ENCODE data around the gene RBCK1. TPM values are rescaled to one million over a fixed set of nuclear protein-coding genes. Genes with fewer than 3 reads are reported as not detected.

The RBCK1 gene
- 91.7 and 117 TPM in 2 replicates for total RNA-seq (2011; cell fraction: chromatin; rRNA removed; ENCODE audit: low replicate concordance)
- total RNA-seq (2011; cell fraction: nucleolus; rRNA removed): 53.4 and 61.7 TPM in 2 replicates
- total RNA-seq (2011; cell fraction: nucleoplasm; rRNA removed): 62.0 and 75.0 TPM in 2 replicates
- total RNA-seq (2014; rRNA removed) (46.1 and 58.1 TPM in 2 replicates), total RNA-seq (2014; rRNA removed; fragmentation: Illumina TruSeq; extraction: Trizol) (18.4 and 22.1 TPM in 2 replicates), total RNA-seq (2015; rRNA removed; fragmentation: Illumina TruSeq; extraction: Trizol) (18.0 and 19.3 TPM in 2 replicates), total RNA-seq (2021) (51.7 and 54.2 TPM in 2 replicates), polyA plus RNA-seq (2011; rRNA removed) (37.6 and 58.2 TPM in 2 replicates), polyA plus RNA-seq (2014; fragmentation: Illumina TruSeq; extraction: Trizol) (26.5 and 37.1 TPM in 2 replicates), polyA plus RNA-seq (2014; fragmentation: Nextera tagmentation; extraction: Ambion mirVana) (1 to 10 TPM; 5.9 to 8.3 TPM), polyA plus RNA-seq (2014; rRNA removed) (52.7 and 59.3 TPM in 2 replicates), polyA minus RNA-seq (2011; rRNA and poly(A)+ RNA removed) (16.0 and 22.1 TPM in 2 replicates), Bru-seq, nascent RNA (percentile 69 among the genes with signal in this experiment), BruChase-seq, experiment 1, labeled RNA remaining after a 2-hour chase (percentile 64 among the genes with signal in this experiment), BruChase-seq, experiment 2, labeled RNA remaining after a 6-hour chase (percentile 67 among the genes with signal in this experiment)
- polyA plus RNA-seq (2011; cell fraction: cytosol; rRNA removed): 41.1 and 50.2 TPM in 2 replicates
- 71.7 and 92.4 TPM in 2 replicates for polyA plus RNA-seq (2011; cell fraction: nucleus; rRNA removed)
- polyA plus RNA-seq (2012): 38.5 and 194 TPM in 2 replicates
- 16.1 and 28.0 TPM in 2 replicates for polyA minus RNA-seq (2011; cell fraction: cytosol; rRNA and poly(A)+ RNA removed)
- 15.3 and 29.2 TPM in 2 replicates for polyA minus RNA-seq (2011; cell fraction: nucleus; rRNA and poly(A)+ RNA removed)
- long read RNA-seq, experiment 1, transcript RBCK1-206 (2 exons, 790 nt): minor isoform, 12 of 142 reads
- long read RNA-seq, experiment 1, transcript RBCK1-202 (12 exons, 2,774 nt): minor isoform, 5 of 142 reads
- long read RNA-seq, experiment 1, transcript RBCK1-213 (3 exons, 1,200 nt): major isoform, 34 of 142 reads
- long read RNA-seq, experiment 1, partial matches to known transcripts: 17 of 142 reads
- long read RNA-seq, experiment 1, other reads (novel, unspliced or antisense): 68 of 142 reads
- long read RNA-seq, experiment 2, transcript RBCK1-213 (3 exons, 1,200 nt): major isoform, 25 of 44 reads
- long read RNA-seq, experiment 2, transcript RBCK1-206 (2 exons, 790 nt): minor isoform, 10 of 44 reads
- long read RNA-seq, experiment 2, partial matches to known transcripts: 2 of 44 reads
- long read RNA-seq, experiment 2, other reads (novel, unspliced or antisense): 1 of 44 reads
- long read RNA-seq, experiment 3, transcript RBCK1-205 (3 exons, 1,024 nt): minor isoform, 5 of 43 reads
- long read RNA-seq, experiment 3, transcript RBCK1-213 (3 exons, 1,200 nt): major isoform, 23 of 43 reads
- long read RNA-seq, experiment 3, transcript RBCK1-206 (2 exons, 790 nt): minor isoform, 8 of 43 reads
- long read RNA-seq, experiment 3, partial matches to known transcripts: 0 of 43 reads
- long read RNA-seq, experiment 3, other reads (novel, unspliced or antisense): 2 of 43 reads

DNA sequence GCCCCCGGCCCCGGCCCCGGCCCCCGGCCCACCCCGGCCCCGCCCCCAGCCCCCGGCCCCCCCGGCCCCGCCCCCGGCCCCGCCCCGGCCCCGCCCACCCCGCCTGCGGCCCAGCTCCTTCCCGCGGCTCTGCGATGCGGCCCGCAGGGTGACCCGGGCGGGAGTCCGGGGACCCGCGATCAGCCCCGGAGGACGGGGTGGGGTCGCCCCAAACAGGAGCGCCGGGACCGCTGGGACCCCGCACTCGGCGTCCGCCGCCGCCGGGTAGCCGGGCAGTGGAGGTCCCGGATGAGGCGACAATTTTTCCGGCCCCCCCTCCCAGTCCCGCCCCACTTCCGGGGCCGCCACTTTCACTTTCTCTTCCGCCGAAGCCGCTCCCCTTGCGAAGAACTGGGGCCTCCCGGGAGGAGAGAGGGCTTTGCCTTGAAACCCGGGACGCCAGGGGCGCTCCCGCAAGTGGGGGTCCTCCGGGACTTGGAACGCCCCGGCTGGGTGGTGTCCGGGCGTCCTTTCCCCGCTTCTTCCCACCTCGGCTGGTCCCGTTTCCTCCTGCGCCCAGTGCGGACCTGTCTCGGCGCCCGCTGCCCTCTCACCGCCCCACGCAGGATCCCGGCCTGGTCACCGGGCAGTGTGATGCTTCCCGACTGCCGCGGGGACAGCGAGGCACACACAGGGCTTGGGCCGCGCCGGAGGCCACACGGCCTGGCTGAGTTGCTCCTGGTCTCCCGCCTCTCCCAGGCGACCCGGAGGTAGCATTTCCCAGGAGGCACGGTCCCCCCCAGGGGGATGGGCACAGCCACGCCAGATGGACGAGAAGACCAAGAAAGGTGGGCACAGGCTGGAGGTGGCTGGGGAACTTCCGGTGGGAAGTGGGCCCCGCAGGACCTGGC lies at the start of gene RBCK1:
Gene RBCK1, plus strand, starts transcription at position 347 of the 890 bp plus-strand sequence. Its CDS starts 459 bp downstream, at position 806.
- BruUV-seq (replicated peaks): no TSS peak
- H2AFZ ChIP-seq (ENCODE audit: low read depth, low read length): peak within 1 kb of the TSS; percentile 87
- POLR2A ChIA-PET: interaction anchor here (0.7 to 1.4 kb wide), 9 partner anchors 10 to 36 kb away, joined by 3 to 15 read pairs (median 4); partner anchors contain the start of gene TRIB3
- TF ChIP-seq ZNF766 (CRISPR knock-in tag; conservative IDR thresholded peaks at IDR 0.05): no peak
- 0 out of 2 replicates have a peak, but pooled peaks have one; percentile 17 for TF ChIP-seq CREM (IDR thresholded peaks at IDR 0.05; ENCODE audit: low read depth)
- TF ChIP-seq ZBTB8A (IDR thresholded peaks at IDR 0.05; ENCODE audit: partially characterized antibody): no peak
- TF ChIP-seq PHF8 (IDR thresholded peaks at IDR 0.05; ENCODE audit: borderline replicate concordance, low read length): peak; percentile 71; the same call in 1 of the 2 replicates
- no peak for TF ChIP-seq SAFB2 (IDR thresholded peaks at IDR 0.05; ENCODE audit: borderline replicate concordance, low read depth, low read length, severe bottlenecking)
- TF ChIP-seq, protein P1, sequence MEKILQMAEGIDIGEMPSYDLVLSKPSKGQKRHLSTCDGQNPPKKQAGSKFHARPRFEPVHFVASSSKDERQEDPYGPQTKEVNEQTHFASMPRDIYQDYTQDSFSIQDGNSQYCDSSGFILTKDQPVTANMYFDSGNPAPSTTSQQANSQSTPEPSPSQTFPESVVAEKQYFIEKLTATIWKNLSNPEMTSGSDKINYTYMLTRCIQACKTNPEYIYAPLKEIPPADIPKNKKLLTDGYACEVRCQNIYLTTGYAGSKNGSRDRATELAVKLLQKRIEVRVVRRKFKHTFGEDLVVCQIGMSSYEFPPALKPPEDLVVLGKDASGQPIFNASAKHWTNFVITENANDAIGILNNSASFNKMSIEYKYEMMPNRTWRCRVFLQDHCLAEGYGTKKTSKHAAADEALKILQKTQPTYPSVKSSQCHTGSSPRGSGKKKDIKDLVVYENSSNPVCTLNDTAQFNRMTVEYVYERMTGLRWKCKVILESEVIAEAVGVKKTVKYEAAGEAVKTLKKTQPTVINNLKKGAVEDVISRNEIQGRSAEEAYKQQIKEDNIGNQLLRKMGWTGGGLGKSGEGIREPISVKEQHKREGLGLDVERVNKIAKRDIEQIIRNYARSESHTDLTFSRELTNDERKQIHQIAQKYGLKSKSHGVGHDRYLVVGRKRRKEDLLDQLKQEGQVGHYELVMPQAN (IDR thresholded peaks at IDR 0.05; ENCODE audit: borderline replicate concordance): peak; percentile 79; the same call in 1 of the 2 replicates
- peak; percentile 52 for TF ChIP-seq EP400 (IDR thresholded peaks at IDR 0.05)
- no peak for TF ChIP-seq NBN (IDR thresholded peaks at IDR 0.05; ENCODE audit: low read depth)
- peak; percentile 79 for TF ChIP-seq GABPB1 (CRISPR knock-in tag; IDR thresholded peaks at IDR 0.05)
- TF ChIP-seq NONO (IDR thresholded peaks at IDR 0.05; ENCODE audit: low read depth in 2 of 2, low read length in 1 of 2): no peak
- TF ChIP-seq HCFC1 (IDR thresholded peaks at IDR 0.05; ENCODE audit: low read depth, low read length): peak; percentile 50; the same call in 1 of the 2 replicates
- TF ChIP-seq TEAD1 (CRISPR knock-in tag; IDR thresholded peaks at IDR 0.05): peak in 1 of 2 experiments; percentile 47; a peak in 1 of 4 replicates

More for the DNA sequence above, at the start of gene RBCK1:
- FAIRE-seq (no peak), ATAC-seq (peak; percentile 79), DNase-seq (ENCODE audit: extremely low read depth in 1 of 4, low spot score in 3 of 4) (peak; percentile 85 to 95 (median 88))
- peak within 1 kb of the TSS; percentile 94 for H3K27ac ChIP-seq (ENCODE audit: extremely low read depth, low read depth, low read length)
- H3K4me2 ChIP-seq (ENCODE audit: insufficient read depth, low read length): peak within 1 kb of the TSS; percentile 90
- peaks cover 30% of the 10 kb centered on the region; the same call in 2 of the 3 replicates for H3K36me3 ChIP-seq (ENCODE audit: control insufficient read depth, insufficient read depth, low read length)
- peak within 1 kb of the TSS; percentile 95 to 98 for H3K9ac ChIP-seq (ENCODE audit: insufficient read depth in 1 of 2, low read depth in 2 of 2, low read length in 2 of 2)
- no peaks in the 10 kb centered on the region for H4K20me1 ChIP-seq (replicated peaks; ENCODE audit: control insufficient read depth, insufficient read depth, low read length)
- peak within 1 kb of the TSS; percentile 98 for H3K4me3 ChIP-seq
- H3K4me1 ChIP-seq (replicated peaks in 1 of 2; ENCODE audit: control insufficient read depth in 2 of 2, insufficient read depth in 2 of 2, low read length in 2 of 2): peaks cover 17 to 18% of the 10 kb centered on the region in 2 experiments; a peak in 4 of 5 replicates
- in situ Hi-C loops (cut with MboI): no loop called here
- intact Hi-C loops (cut with micrococcal nuclease): no loop called here
- under 1% methylated on average over 27 of the region's 87 CpGs for WGBS (ENCODE audit: insufficient coverage, low coverage, missing lambda C conversion rate)
- peaks cover 5% of the 10 kb centered on the region for H3K9me3 ChIP-seq (replicated peaks; ENCODE audit: control insufficient read depth, insufficient read depth, low read depth, low read length)
- no peaks in the 10 kb centered on the region for H3K27me3 ChIP-seq (ENCODE audit: control insufficient read depth in 2 of 2, insufficient read depth in 2 of 2, low read length in 2 of 2)
- H3K79me2 ChIP-seq (ENCODE audit: control insufficient read depth, insufficient read depth, low read length): peaks cover 29% of the 10 kb centered on the region
- CTCF ChIA-PET (ENCODE audit: low intra/inter-chr PET ratio): interaction anchor here (0.9 kb wide), 1 partner anchor 71 kb away, joined by 4 read pairs; no protein-coding TSS in a partner anchor
- H3K9me1 ChIP-seq (ENCODE audit: control insufficient read depth, insufficient read depth, low read length): no peaks in the 10 kb centered on the region
